ENCODE measurements around the gene AOC1. TPM values are rescaled to one million over a fixed set of nuclear protein-coding genes. Genes with fewer than 3 reads are reported as not detected.
"Not testable (repeated sequence)": the region's sequence is repeated elsewhere in the genome, so short reads cannot be mapped to it uniquely, and the experiment has no call there.

The AOC1 gene
- not detected in 2 replicates for total RNA-seq

- no peak for DNase-seq (ENCODE audit: low read depth in 2 of 2)
Measured at GRCh38 chr7:150852371-150852905, at the start of gene AOC1. Gene AOC1, plus strand, starts transcription at chr7:150852517. Its CDS starts 3,954 bp downstream, at chr7:150856471.

- no peak for DNase-seq (ENCODE audit: low read depth in 2 of 2)
Measured at GRCh38 chr7:150803161-150803860, 49.0 kb upstream of the AOC1 start.

GRCh38 chr7:150804802-150805201 lies 47.5 kb upstream of the AOC1 start:
- no peak for DNase-seq (ENCODE audit: low read depth in 2 of 2)

- no peak for DNase-seq (ENCODE audit: low read depth in 2 of 2)
Measured at GRCh38 chr7:150805864-150806263, 46.5 kb upstream of the AOC1 start.

- no peak for DNase-seq (ENCODE audit: low read depth in 2 of 2)
Measured at GRCh38 chr7:150806454-150806853, 45.9 kb upstream of the AOC1 start.

GRCh38 chr7:150806863-150807262 lies 45.5 kb upstream of the AOC1 start:
- no peak for DNase-seq (ENCODE audit: low read depth in 2 of 2)

- DNase-seq (ENCODE audit: low read depth in 2 of 2) = not testable (repeated sequence)
Measured at GRCh38 chr7:150807616-150808438, 44.5 kb upstream of the AOC1 start.

GRCh38 chr7:150814328-150815001 lies 37.9 kb upstream of the AOC1 start:
- DNase-seq (ENCODE audit: low read depth in 2 of 2) = no peak

- no peak for DNase-seq (ENCODE audit: low read depth in 2 of 2)
Measured at GRCh38 chr7:150818971-150819370, 33.3 kb upstream of the AOC1 start.

- no peak for DNase-seq (ENCODE audit: low read depth in 2 of 2)
Measured at GRCh38 chr7:150820148-150820547, 32.2 kb upstream of the AOC1 start.

GRCh38 chr7:150820578-150821198 lies 31.6 kb upstream of the AOC1 start:
- DNase-seq (ENCODE audit: low read depth in 2 of 2) = no peak

GRCh38 chr7:150823043-150823442 lies 29.3 kb upstream of the AOC1 start:
- no peak for DNase-seq (ENCODE audit: low read depth in 2 of 2)

- DNase-seq (ENCODE audit: low read depth in 2 of 2) = no peak
Measured at GRCh38 chr7:150823484-150824126, 28.7 kb upstream of the AOC1 start.

GRCh38 chr7:150824379-150825177 lies 27.7 kb upstream of the AOC1 start:
- no peak for DNase-seq (ENCODE audit: low read depth in 2 of 2)

- no peak for DNase-seq (ENCODE audit: low read depth in 2 of 2)
Measured at GRCh38 chr7:150826061-150826849, 26.1 kb upstream of the AOC1 start.

GRCh38 chr7:150828384-150828783 lies 23.9 kb upstream of the AOC1 start:
- DNase-seq (ENCODE audit: low read depth in 2 of 2) = no peak

GRCh38 chr7:150829426-150829825 lies 22.9 kb upstream of the AOC1 start:
- no peak for DNase-seq (ENCODE audit: low read depth in 2 of 2)

GRCh38 chr7:150830937-150831336 lies 21.4 kb upstream of the AOC1 start:
- no peak for DNase-seq (ENCODE audit: low read depth in 2 of 2)

GRCh38 chr7:150831851-150832250 lies 20.5 kb upstream of the AOC1 start:
- no peak for DNase-seq (ENCODE audit: low read depth in 2 of 2)

Measured in lung microvascular endothelial cell (primary cell).